ENCODE data around the gene NLE1. TPM values are rescaled to one million over a fixed set of nuclear protein-coding genes. Genes with fewer than 3 reads are reported as not detected.

Gene NLE1
- total and polyA plus RNA-seq, 4 donors, result 2.1 to 7.7 (median 5.8) TPM

- peak overlapping the region; percentile 82 to 86 for H3K9ac ChIP-seq (ENCODE audit: low read depth in 1 of 2, low read length in 2 of 2)
- no peaks in the 10 kb centered on the region for H3K36me3 ChIP-seq (ENCODE audit: control insufficient read depth in 4 of 4, insufficient read depth in 3 of 4, low read depth in 1 of 4, low read length in 3 of 4)
- peak; percentile 61 for DNase-seq (ENCODE audit: low spot score)
- peaks cover 5 to 29% (median 9%) of the 10 kb centered on the region in 4 donors for H3K4me1 ChIP-seq (ENCODE audit: control insufficient read depth in 4 of 4, insufficient read depth in 4 of 4, low read length in 3 of 4)
- TF ChIP-seq MAX (IDR thresholded peaks at IDR 0.05), result no peak
- no peak for TF ChIP-seq FOXA2 (IDR thresholded peaks at IDR 0.05)
- TF ChIP-seq FOXA1 (IDR thresholded peaks at IDR 0.05), result no peak
- no peak for TF ChIP-seq EGR1 (IDR thresholded peaks at IDR 0.05; ENCODE audit: low read depth in 2 of 2)
- TF ChIP-seq YY1 (IDR thresholded peaks at IDR 0.05), result no peak
- no peak for TF ChIP-seq RXRA (IDR thresholded peaks at IDR 0.05)
- TF ChIP-seq ATF3 (IDR thresholded peaks at IDR 0.05), result no peak
- no peak for TF ChIP-seq HNF4G (IDR thresholded peaks at IDR 0.05)
- peak in 1 of 2 donors; percentile 25 for TF ChIP-seq RAD21 (IDR thresholded peaks at IDR 0.05)
- TF ChIP-seq JUND (IDR thresholded peaks at IDR 0.05), result no peak
- no peak for TF ChIP-seq NR2F2 (IDR thresholded peaks at IDR 0.05)
- TF ChIP-seq REST (IDR thresholded peaks at IDR 0.05), result no peak
- peak; percentile 8 for TF ChIP-seq CTCF (IDR thresholded peaks at IDR 0.05; ENCODE audit: low read depth, low read length, missing input control)
- no peak for TF ChIP-seq GABPA (IDR thresholded peaks at IDR 0.05 in 1 of 2, conservative IDR thresholded peaks at IDR 0.05 in 1 of 2)
- TF ChIP-seq SP1 (IDR thresholded peaks at IDR 0.05), result no peak
- TF ChIP-seq HNF4A (conservative IDR thresholded peaks at IDR 0.05), result peak in 1 of 2 donors; percentile 0
- no peak for TF ChIP-seq ZBTB33 (IDR thresholded peaks at IDR 0.05)
- TF ChIP-seq TAF1 (conservative IDR thresholded peaks at IDR 0.05), result no peak
- peak overlapping the region; percentile 88 to 96 for H3K27ac ChIP-seq (ENCODE audit: low read depth in 1 of 2, low read length in 2 of 2)
- peak overlapping the region; percentile 79 to 97 (median 90) for H3K4me3 ChIP-seq (ENCODE audit: low read depth in 1 of 3, low read length in 3 of 3)
- WGBS, result under 1% methylated on average over 26 of the region's 26 CpGs
- no peaks in the 10 kb centered on the region for H3K27me3 ChIP-seq (ENCODE audit: control insufficient read depth in 4 of 4, insufficient read depth in 4 of 4, low read length in 3 of 4)
- no peaks in the 10 kb centered on the region for H3K9me3 ChIP-seq (ENCODE audit: control insufficient read depth in 4 of 4, low read length in 3 of 4)
Observed at GRCh38 chr17:35088356-35088880, 53.7 kb downstream of the NLE1 start.

Measured in liver (tissue), 9 donors.